K562 (cell line): ENCODE measurements around the gene PLTP. TPM values are rescaled to one million over a fixed set of nuclear protein-coding genes. Genes with fewer than 3 reads are reported as not detected.
A peak's percentile ranks its signal among the peaks of the same experiment; 100 is the strongest.

Source experiments
- ATAC-seq: fragments of 200-7000 bp; cut with Tn5 transposase; 3 replicates; pipeline ENCODE4 v1.9.1; 2020; ENCODE audit warnings: moderate library complexity
- BruUV-seq: library from RNA; stranded (reverse); fragments of 400-500 nt; replicated peaks from 2 replicates; lab custom pipeline; 2021; lab: Mats Ljungman, UMichigan
- CTCF ChIA-PET: fragments of 300-600 bp; formaldehyde crosslinking; extraction: SDS; loops from one replicate; lab custom pipeline; 2021; ENCODE audit warnings: low intra/inter-chr PET ratio; lab: Yijun Ruan, JAX
- POLR2A ChIA-PET: fragments of 300-600, 350-650 bp; sonication (Branson Sonifier 250); formaldehyde crosslinking; extraction: SDS; loops from one replicate; lab custom pipeline; 2021; ENCODE audit warnings: antibody characterized with exemption, inconsistent platforms; lab: Yijun Ruan, JAX
- DNase-seq, 4 experiments: peaks; one replicate each; pipeline versions ENCODE4 v3.0.0 to v3.0.0-alpha.2; 2011 to 2018; ENCODE audit warnings: low spot score in 3 of 4, mixed read lengths in 3 of 4; ENCODE audit errors: extremely low read depth in 1 of 4
- FAIRE-seq: peaks from 2 replicates; lab custom pipeline; 2011; peaks lifted over from hg19 to GRCh38; lab: Jason Lieb, UNC
- H2AFZ ChIP-seq: 2 replicates; pipeline ENCODE4 v1.6.0; 2011; ENCODE audit warnings: low read depth, low read length, control low read depth, inconsistent platforms
- H3K27ac ChIP-seq: fragments of 200-600 bp; 3 replicates; pipeline ENCODE4 v1.8.0; 2011; ENCODE audit warnings: low read depth, mild to moderate bottlenecking, control low read depth, inconsistent platforms, low read length, moderate library complexity, mixed read lengths; ENCODE audit errors: extremely low read depth
- H3K27me3 ChIP-seq, 2 experiments: fragments of 300-600 bp in 1 of 2; 2 replicates in 1 of 2; 3 replicates in 1 of 2; pipeline versions ENCODE4 v1.6.0 to v1.8.0; 2011; ENCODE audit warnings: inconsistent platforms in 2 of 2, low read length in 2 of 2, mild to moderate bottlenecking in 1 of 2, mixed read lengths in 1 of 2, moderate library complexity in 1 of 2; ENCODE audit not compliant: control insufficient read depth in 2 of 2, insufficient read depth in 2 of 2
- H3K36me3 ChIP-seq: fragments of 300-600 bp; 3 replicates; pipeline ENCODE4 v1.8.0; 2011; ENCODE audit warnings: mild to moderate bottlenecking, low read length, inconsistent platforms; ENCODE audit not compliant: control insufficient read depth, insufficient read depth
- H3K4me1 ChIP-seq, 2 experiments: fragments of 200-600 bp in 1 of 2; replicated peaks in 1 of 2; 2 replicates in 1 of 2; 3 replicates in 1 of 2; pipeline versions ENCODE4 v1.5.1 to v1.8.0; 2011; ENCODE audit warnings: inconsistent platforms in 2 of 2, low read length in 2 of 2, mild to moderate bottlenecking in 1 of 2, mixed read lengths in 1 of 2, moderate library complexity in 1 of 2; ENCODE audit not compliant: control insufficient read depth in 2 of 2, insufficient read depth in 2 of 2
- H3K4me2 ChIP-seq: 2 replicates; pipeline ENCODE4 v1.6.1; 2011; ENCODE audit warnings: low read length, control low read depth, inconsistent platforms, mixed read lengths; ENCODE audit not compliant: insufficient read depth
- H3K4me3 ChIP-seq: fragments of 200-600 bp; sonication (generic), shearing (Covaris generic); 2 replicates; pipeline ENCODE4 v1.5.1; 2016; ENCODE audit warnings: control low read depth, inconsistent platforms
- H3K79me2 ChIP-seq: fragments of 200-600 bp; 3 replicates; pipeline ENCODE4 v1.8.0; 2011; ENCODE audit warnings: low read length, inconsistent platforms; ENCODE audit not compliant: control insufficient read depth, insufficient read depth
- H3K9ac ChIP-seq, 2 experiments: 2 replicates each; pipeline versions ENCODE4 v1.6.0 to v1.6.1; 2011; ENCODE audit warnings: low read depth in 2 of 2, low read length in 2 of 2, control low read depth in 1 of 2, inconsistent platforms in 1 of 2, mild to moderate bottlenecking in 1 of 2, mixed read lengths in 1 of 2; ENCODE audit not compliant: insufficient read depth in 1 of 2
- H3K9me1 ChIP-seq: one replicate; pipeline ENCODE4 v1.6.0; 2011; ENCODE audit warnings: inconsistent platforms, mild to moderate bottlenecking, low read length, moderate library complexity; ENCODE audit not compliant: control insufficient read depth, insufficient read depth
- H3K9me3 ChIP-seq: replicated peaks from 2 replicates; pipeline ENCODE4 v1.5.1; 2011; ENCODE audit warnings: low read depth, low read length, inconsistent platforms; ENCODE audit not compliant: control insufficient read depth, insufficient read depth
- H4K20me1 ChIP-seq: replicated peaks from 2 replicates; pipeline ENCODE4 v1.6.1; 2011; ENCODE audit warnings: low read length, inconsistent platforms, mixed read lengths; ENCODE audit not compliant: control insufficient read depth, insufficient read depth
- ASH1L ChIP-seq: fragments of 450-650 bp; IDR thresholded peaks from 2 replicates; pipeline ENCODE4 v1.6.1; 2018; ENCODE audit warnings: borderline replicate concordance, mild to moderate bottlenecking, low read depth; ENCODE audit not compliant: partially characterized antibody
- CAMTA2 ChIP-seq: fragments of 250-450 bp; sonication (Bioruptor Pico); conservative IDR thresholded peaks from 2 replicates; pipeline ENCODE4 v1.5.1; 2022
- E2F4 ChIP-seq: sonication (generic); formaldehyde crosslinking; IDR thresholded peaks from 2 replicates; pipeline ENCODE4 v1.8.0; 2022; ENCODE audit warnings: mild to moderate bottlenecking, low read depth, missing genetic modification reagents
- KDM4B ChIP-seq, 2 experiments: fragments of 450-650 bp in 1 of 2; sonication (generic) in 1 of 2; IDR thresholded peaks; 2 replicates each; pipeline ENCODE4 v1.6.1; 2016 to 2017; ENCODE audit warnings: borderline replicate concordance in 2 of 2, antibody characterized with exemption in 1 of 2, low read depth in 1 of 2, mild to moderate bottlenecking in 1 of 2
- MED1 ChIP-seq: sonication (generic); formaldehyde crosslinking; IDR thresholded peaks from 2 replicates; pipeline ENCODE4 v1.8.1; 2023; ENCODE audit warnings: missing genetic modification reagents, borderline replicate concordance
- MXD1 ChIP-seq: fragments of 250-450 bp; sonication (Bioruptor Pico); IDR thresholded peaks from 2 replicates; pipeline ENCODE4 v1.8.0; 2021; ENCODE audit warnings: borderline replicate concordance, mild to moderate bottlenecking, moderate library complexity; ENCODE audit not compliant: poor library complexity, severe bottlenecking
- POLR2A ChIP-seq: fragments of 450-650 bp; conservative IDR thresholded peaks from 2 replicates; pipeline ENCODE4 v1.6.1; 2016
- PYGO2 ChIP-seq: fragments of 450-650 bp; IDR thresholded peaks from 2 replicates; pipeline ENCODE4 v1.6.1; 2016; ENCODE audit warnings: mild to moderate bottlenecking, missing genetic modification characterization, moderate library complexity, missing compliant biosample characterization
- RBBP5 ChIP-seq: fragments of 200-600 bp; sonication (generic); IDR thresholded peaks from 2 replicates; pipeline ENCODE4 v1.6.1; 2012; ENCODE audit warnings: borderline replicate concordance, mild to moderate bottlenecking, low read length, control low read depth, inconsistent platforms; ENCODE audit not compliant: insufficient read depth, poor library complexity, severe bottlenecking
- SMARCC2 ChIP-seq: fragments of 450-650 bp; IDR thresholded peaks from 2 replicates; pipeline ENCODE4 v1.6.1; 2017; ENCODE audit warnings: antibody characterized with exemption, moderate library complexity, mild to moderate bottlenecking, low read depth
- U2AF2 ChIP-seq: fragments of 200-400 bp; formaldehyde crosslinking; optimal IDR thresholded peaks from 2 replicates; pipeline ENCODE3; 2017; ENCODE audit warnings: low read depth, mild to moderate bottlenecking, low read length
- ZNF384 ChIP-seq: IDR thresholded peaks from 2 replicates; pipeline ENCODE4 v1.6.1; 2012; ENCODE audit warnings: low read depth, low read length, improper control_type of control experiment
- ZNF444 ChIP-seq: fragments of 250-450 bp; sonication (Bioruptor Pico); IDR thresholded peaks from 2 replicates; pipeline ENCODE4 v1.4.0; 2020; ENCODE audit warnings: mild to moderate bottlenecking, moderate library complexity
- ZNF830 ChIP-seq: fragments of 250-450 bp; sonication (Bioruptor Pico); IDR thresholded peaks from 2 replicates; pipeline ENCODE4 v1.5.0; 2021; ENCODE audit warnings: mild to moderate bottlenecking
- in situ Hi-C: fragments of 300-500 bp; cut with MboI; formaldehyde crosslinking; loops from 4 replicates; pipeline ENCODE4 v1.15.0; 2018; ENCODE audit warnings: inconsistent platforms, mixed read lengths
- intact Hi-C: fragments of 100-400 bp; cut with micrococcal nuclease; formaldehyde crosslinking; loops from 2 replicates; pipeline ENCODE4 v1.14.2; 2022
- polyA plus RNA-seq, 8 experiments: library from polyadenylated mRNA; depleted of rRNA in 4 of 8; stranded (reverse) in 5 of 8; unstranded in 3 of 8; fragments of >200 nt; fragmentation: Nextera tagmentation in 2 of 8; fragmentation: Illumina TruSeq in 1 of 8; extraction: Ambion mirVana in 2 of 8; extraction: Trizol in 1 of 8; gene quantifications; 2 replicates each; pipeline versions ENCODE4 v1.2.1 to v1.2.3, GENCODE V29; 2011 to 2014; ENCODE audit warnings: inconsistent platforms in 1 of 8, missing spikeins in 1 of 8
- total RNA-seq, 7 experiments: library from RNA; depleted of rRNA in 6 of 7; stranded (reverse); fragments of >200 nt in 6 of 7; fragmentation: Illumina TruSeq in 2 of 7; extraction: Trizol in 2 of 7; gene quantifications; 2 replicates each; pipeline versions ENCODE4 v1.2.1 to v1.2.3, GENCODE V29; 2011 to 2021; ENCODE audit warnings: low replicate concordance in 1 of 7
- TF ChIP-seq, protein P1 (sequence below): sonication (generic); formaldehyde crosslinking; IDR thresholded peaks from 2 replicates; pipeline ENCODE4 v1.5.0; 2020; ENCODE audit warnings: missing genetic modification reagents
- TF ChIP-seq, protein P2 (sequence below): sonication (generic); formaldehyde crosslinking; IDR thresholded peaks from 2 replicates; pipeline ENCODE4 v1.8.0; 2022; ENCODE audit warnings: missing genetic modification reagents, mild to moderate bottlenecking, borderline replicate concordance

Gene PLTP
- total and polyA plus RNA-seq, 9 of the 15 experiments (the other 6 are each of a cell fraction or from before 2014, with no cell fraction given) = 2.8 to 29.3 (median 17.6) TPM

- no peaks in the 10 kb centered on the region for H4K20me1 ChIP-seq
- ATAC-seq (no peak), FAIRE-seq (peak; percentile 42), DNase-seq (no peak)
- H3K4me2 ChIP-seq = no peak overlapping the region
- no peaks in the 10 kb centered on the region for H3K9me3 ChIP-seq
- H3K27me3 ChIP-seq = no peaks in the 10 kb centered on the region
- H3K9me1 ChIP-seq = no peaks in the 10 kb centered on the region
- no peaks in the 10 kb centered on the region for H3K79me2 ChIP-seq
- no peaks in the 10 kb centered on the region; a peak in 1 of 5 replicates for H3K4me1 ChIP-seq
- CTCF ChIA-PET = no interaction called here
- no peak overlapping the region for H3K9ac ChIP-seq
- BruUV-seq = no TSS peak
- H3K36me3 ChIP-seq = no peaks in the 10 kb centered on the region; the same call in 2 of the 3 replicates
- POLR2A ChIA-PET = interaction anchor here (0.6 to 1.5 kb wide), 4 partner anchors 10 to 105 kb away, joined by 3 read pairs; partner anchors contain the start of gene ZSWIM1
- no peak overlapping the region for H3K4me3 ChIP-seq
- TF ChIP-seq U2AF2 (no peak), ZNF384 (no peak), ZNF444 (CRISPR knock-in tag) (no peak), MXD1 (no peak), CAMTA2 (CRISPR knock-in tag) (no peak), ZNF830 (CRISPR knock-in tag) (no peak), ASH1L (no peak), PYGO2 (tag) (no peak), E2F4 (CRISPR knock-in tag) (no peak), KDM4B (IDR thresholded peaks at IDR 0.05; ENCODE audit: borderline replicate concordance in 2 of 2, low read depth in 1 of 2) (no peak), POLR2A (no peak), SMARCC2 (no peak), RBBP5 (no peak), MED1 (no peak)
- TF ChIP-seq, protein P1, sequence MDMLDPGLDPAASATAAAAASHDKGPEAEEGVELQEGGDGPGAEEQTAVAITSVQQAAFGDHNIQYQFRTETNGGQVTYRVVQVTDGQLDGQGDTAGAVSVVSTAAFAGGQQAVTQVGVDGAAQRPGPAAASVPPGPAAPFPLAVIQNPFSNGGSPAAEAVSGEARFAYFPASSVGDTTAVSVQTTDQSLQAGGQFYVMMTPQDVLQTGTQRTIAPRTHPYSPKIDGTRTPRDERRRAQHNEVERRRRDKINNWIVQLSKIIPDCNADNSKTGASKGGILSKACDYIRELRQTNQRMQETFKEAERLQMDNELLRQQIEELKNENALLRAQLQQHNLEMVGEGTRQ = no peak
- TF ChIP-seq, protein P2, sequence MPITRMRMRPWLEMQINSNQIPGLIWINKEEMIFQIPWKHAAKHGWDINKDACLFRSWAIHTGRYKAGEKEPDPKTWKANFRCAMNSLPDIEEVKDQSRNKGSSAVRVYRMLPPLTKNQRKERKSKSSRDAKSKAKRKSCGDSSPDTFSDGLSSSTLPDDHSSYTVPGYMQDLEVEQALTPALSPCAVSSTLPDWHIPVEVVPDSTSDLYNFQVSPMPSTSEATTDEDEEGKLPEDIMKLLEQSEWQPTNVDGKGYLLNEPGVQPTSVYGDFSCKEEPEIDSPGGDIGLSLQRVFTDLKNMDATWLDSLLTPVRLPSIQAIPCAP = no peak
- TF ChIP-seq, all 486 proteins: peak for 0
- Histone ChIP-seq H3K27ac (no peak overlapping the region), H2AFZ (no peak overlapping the region)
- intact Hi-C loops = no loop called here
- in situ Hi-C loops = no loop called here
Measured at GRCh38 chr20:45867819-45868176, 44.2 kb downstream of the PLTP start.
